Liver (tissue), 9 donors: ENCODE measurements around the gene LRRC32. TPM values are rescaled to one million over a fixed set of nuclear protein-coding genes. Genes with fewer than 3 reads are reported as not detected.

ENCODE experiments used
- DNase-seq: peaks from one replicate; pipeline ENCODE4 v3.0.0-alpha.2; 2017; ENCODE audit warnings: low spot score
- H3K27ac ChIP-seq, 2 donors: one replicate each; pipeline ENCODE4 v1.7.0; 2013; ENCODE audit warnings: inconsistent platforms in 2 of 2, low read length in 2 of 2, control low read depth in 1 of 2, low read depth in 1 of 2, mild to moderate bottlenecking in 1 of 2
- H3K27me3 ChIP-seq, 4 donors: one replicate each; pipeline versions ENCODE4 v1.6.1 to v1.7.0; 2013; ENCODE audit warnings: low read length in 3 of 4, inconsistent platforms in 1 of 4, mild to moderate bottlenecking in 1 of 4, moderate library complexity in 1 of 4; ENCODE audit not compliant: control insufficient read depth in 4 of 4, insufficient read depth in 4 of 4
- H3K36me3 ChIP-seq, 4 donors: one replicate each; pipeline versions ENCODE4 v1.6.1 to v1.7.0; 2013; ENCODE audit warnings: low read length in 3 of 4, mild to moderate bottlenecking in 3 of 4, low read depth in 1 of 4, moderate library complexity in 1 of 4; ENCODE audit not compliant: control insufficient read depth in 4 of 4, insufficient read depth in 3 of 4
- H3K4me1 ChIP-seq, 4 donors: one replicate each; pipeline versions ENCODE4 v1.6.1 to v1.7.0; 2013; ENCODE audit warnings: low read length in 3 of 4, mild to moderate bottlenecking in 3 of 4, moderate library complexity in 1 of 4; ENCODE audit not compliant: control insufficient read depth in 4 of 4, insufficient read depth in 4 of 4
- H3K4me3 ChIP-seq, 3 donors: one replicate each; pipeline versions ENCODE4 v1.6.1 to v1.7.0; 2013; ENCODE audit warnings: low read length in 3 of 3, control low read depth in 1 of 3, low read depth in 1 of 3, mild to moderate bottlenecking in 1 of 3
- H3K9ac ChIP-seq, 2 donors: one replicate each; pipeline ENCODE4 v1.7.0; 2013; ENCODE audit warnings: low read length in 2 of 2, mild to moderate bottlenecking in 2 of 2, moderate library complexity in 2 of 2, control low read depth in 1 of 2, low read depth in 1 of 2
- H3K9me3 ChIP-seq, 4 donors: one replicate each; pipeline versions ENCODE4 v1.6.1 to v1.7.0; 2013; ENCODE audit warnings: low read length in 3 of 4; ENCODE audit not compliant: control insufficient read depth in 4 of 4
- EGR1 ChIP-seq, 2 donors: IDR thresholded peaks; 2 replicates each; pipeline ENCODE4 v1.6.1; 2016 to 2018; ENCODE audit warnings: antibody characterized with exemption in 2 of 2, low read depth in 2 of 2
- FOXA2 ChIP-seq: IDR thresholded peaks from 2 replicates; pipeline ENCODE4 v1.6.1; 2016; ENCODE audit warnings: antibody characterized with exemption
- GABPA ChIP-seq, 2 donors: IDR thresholded peaks in 1 of 2; conservative IDR thresholded peaks in 1 of 2; 2 replicates each; pipeline ENCODE4 v1.6.1; 2016; ENCODE audit warnings: antibody characterized with exemption in 2 of 2, mild to moderate bottlenecking in 1 of 2, moderate library complexity in 1 of 2
- HNF4A ChIP-seq, 2 donors: conservative IDR thresholded peaks; 2 replicates each; pipeline ENCODE4 v1.6.1; 2016; ENCODE audit warnings: antibody characterized with exemption in 2 of 2, mild to moderate bottlenecking in 2 of 2
- HNF4G ChIP-seq: IDR thresholded peaks from 2 replicates; pipeline ENCODE4 v1.6.1; 2016; ENCODE audit warnings: antibody characterized with exemption
- JUND ChIP-seq, 2 donors: IDR thresholded peaks; 2 replicates each; pipeline ENCODE4 v1.6.1; 2016; ENCODE audit warnings: antibody characterized with exemption in 2 of 2
- NR2F2 ChIP-seq: IDR thresholded peaks from 2 replicates; pipeline ENCODE4 v1.6.1; 2016; ENCODE audit warnings: antibody characterized with exemption
- RAD21 ChIP-seq, 2 donors: IDR thresholded peaks; 2 replicates each; pipeline ENCODE4 v1.6.1; 2016; ENCODE audit warnings: antibody characterized with exemption in 2 of 2, mild to moderate bottlenecking in 2 of 2
- RXRA ChIP-seq, 2 donors: IDR thresholded peaks; 2 replicates each; pipeline ENCODE4 v1.6.1; 2017 to 2018; ENCODE audit warnings: antibody characterized with exemption in 2 of 2, mild to moderate bottlenecking in 1 of 2
- SP1 ChIP-seq: IDR thresholded peaks from 2 replicates; pipeline ENCODE4 v1.6.1; 2018; ENCODE audit warnings: antibody characterized with exemption, mild to moderate bottlenecking
- TAF1 ChIP-seq: conservative IDR thresholded peaks from 2 replicates; pipeline ENCODE4 v1.6.1; 2016; ENCODE audit warnings: antibody characterized with exemption, mild to moderate bottlenecking
- YY1 ChIP-seq: IDR thresholded peaks from 2 replicates; pipeline ENCODE4 v1.6.1; 2016; ENCODE audit warnings: antibody characterized with exemption, mild to moderate bottlenecking
- WGBS: extraction: QIAGEN DNeasy Blood & Tissue Kit; methylation state at CpG from one replicate; pipeline ENCODE4 v1.1.7; 2013; 5-methylcytosine and 5-hydroxymethylcytosine counted together
- polyA plus RNA-seq, 2 donors: library from polyadenylated mRNA; stranded (reverse) in 1 of 2; unstranded in 1 of 2; fragments of 200-250 nt in 1 of 2; fragments of >200 nt in 1 of 2; fragmentation: Nextera tagmentation in 1 of 2; extraction: Ambion mirVana in 1 of 2; gene quantifications; one replicate each; pipeline versions ENCODE4 v1.2.1 to v1.2.3, GENCODE V29; 2013 to 2015
- total RNA-seq, 2 donors: library from RNA; depleted of rRNA; stranded (reverse); fragments of >200 nt; gene quantifications; one replicate each; pipeline ENCODE4 v1.2.3, GENCODE V29; 2014
- TF ChIP-seq, protein P1 (sequence below): IDR thresholded peaks from 2 replicates; pipeline ENCODE4 v1.6.1; 2016; ENCODE audit warnings: antibody characterized with exemption
- TF ChIP-seq, protein P2 (sequence below): IDR thresholded peaks from 2 replicates; pipeline ENCODE4 v1.6.1; 2016; ENCODE audit warnings: antibody characterized with exemption, mild to moderate bottlenecking
- TF ChIP-seq, protein P3 (sequence below): fragments of 150-350 bp; IDR thresholded peaks from 2 replicates; pipeline ENCODE4 v1.5.1; 2017; ENCODE audit warnings: improper control_type of control experiment, low read depth, low read length; ENCODE audit not compliant: missing input control
- TF ChIP-seq, protein P4 (sequence below): IDR thresholded peaks from 2 replicates; pipeline ENCODE4 v1.6.1; 2016; ENCODE audit warnings: antibody characterized with exemption
- TF ChIP-seq, protein P5 (sequence below): IDR thresholded peaks from 2 replicates; pipeline ENCODE4 v1.6.1; 2016; ENCODE audit warnings: antibody characterized with exemption
- donor health status: healthy.
- donor health status: healthy.
- donor health status: healthy.
- donor health status: healthy.
- donor health status: healthy.

Gene LRRC32
- total and polyA plus RNA-seq, 4 donors, result 5.4 to 15.4 (median 9.3) TPM

DNA sequence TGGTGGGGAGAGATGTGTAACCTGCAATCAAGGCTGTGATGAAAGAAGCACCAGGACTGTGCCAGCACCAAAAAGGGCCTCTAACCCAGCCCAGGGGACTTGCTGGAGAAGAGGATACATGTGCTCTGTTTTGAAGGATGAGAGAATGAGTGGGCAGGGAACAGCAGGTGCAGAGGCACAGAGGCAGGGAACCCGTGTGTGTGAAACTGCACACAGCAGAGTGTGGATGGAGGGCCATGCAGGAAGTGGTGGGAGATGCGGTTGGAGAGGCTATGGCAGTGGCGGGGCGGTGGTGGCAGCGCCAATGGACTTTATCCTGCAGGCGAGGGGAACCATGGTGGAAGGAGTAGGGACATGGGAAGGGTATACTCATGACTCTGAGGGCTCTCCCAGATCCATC, 25.2 kb upstream of the LRRC32 start:
- H3K4me3 ChIP-seq, result no peak overlapping the region
- H3K27ac ChIP-seq, result no peak overlapping the region
- no peaks in the 10 kb centered on the region for H3K9me3 ChIP-seq
- H3K4me1 ChIP-seq, result no peaks in the 10 kb centered on the region
- TF ChIP-seq FOXA2, result no peak
- no peak overlapping the region for H3K9ac ChIP-seq
- no peaks in the 10 kb centered on the region for H3K36me3 ChIP-seq
- 78% methylated on average over 6 of the region's 6 CpGs for WGBS
- H3K27me3 ChIP-seq, result no peaks in the 10 kb centered on the region
- no peak for DNase-seq

DNA sequence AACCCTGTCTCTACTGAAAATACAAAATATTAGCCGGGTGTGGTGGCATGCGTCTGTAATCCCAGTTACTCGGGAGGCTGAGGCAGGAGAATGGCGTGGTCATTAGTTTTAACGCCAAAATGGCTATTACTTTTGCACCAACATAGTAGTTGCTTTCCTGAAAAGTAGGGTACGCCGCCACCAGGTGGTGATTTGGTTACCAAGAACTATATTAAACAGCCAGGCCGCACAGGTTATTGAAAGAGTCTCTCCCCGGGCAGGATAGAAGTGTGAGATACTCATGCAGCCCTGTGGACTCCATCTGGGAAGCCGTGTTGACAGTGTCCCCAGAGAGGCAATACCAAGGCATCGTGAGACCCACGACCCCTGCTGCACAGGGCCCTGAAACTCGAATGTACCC, 24.6 kb upstream of the LRRC32 start:
- Histone ChIP-seq H3K27ac (no peak overlapping the region), H3K4me1 (no peaks in the 10 kb centered on the region), H3K36me3 (no peaks in the 10 kb centered on the region), H3K4me3 (no peak overlapping the region), H3K9ac (no peak overlapping the region), H3K27me3 (no peaks in the 10 kb centered on the region), H3K9me3 (no peaks in the 10 kb centered on the region)
- no peak for DNase-seq
- WGBS, result 90% methylated on average over 13 of the region's 13 CpGs
- TF ChIP-seq, protein P1, sequence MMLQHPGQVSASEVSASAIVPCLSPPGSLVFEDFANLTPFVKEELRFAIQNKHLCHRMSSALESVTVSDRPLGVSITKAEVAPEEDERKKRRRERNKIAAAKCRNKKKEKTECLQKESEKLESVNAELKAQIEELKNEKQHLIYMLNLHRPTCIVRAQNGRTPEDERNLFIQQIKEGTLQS, result no peak
- TF ChIP-seq, protein P2, sequence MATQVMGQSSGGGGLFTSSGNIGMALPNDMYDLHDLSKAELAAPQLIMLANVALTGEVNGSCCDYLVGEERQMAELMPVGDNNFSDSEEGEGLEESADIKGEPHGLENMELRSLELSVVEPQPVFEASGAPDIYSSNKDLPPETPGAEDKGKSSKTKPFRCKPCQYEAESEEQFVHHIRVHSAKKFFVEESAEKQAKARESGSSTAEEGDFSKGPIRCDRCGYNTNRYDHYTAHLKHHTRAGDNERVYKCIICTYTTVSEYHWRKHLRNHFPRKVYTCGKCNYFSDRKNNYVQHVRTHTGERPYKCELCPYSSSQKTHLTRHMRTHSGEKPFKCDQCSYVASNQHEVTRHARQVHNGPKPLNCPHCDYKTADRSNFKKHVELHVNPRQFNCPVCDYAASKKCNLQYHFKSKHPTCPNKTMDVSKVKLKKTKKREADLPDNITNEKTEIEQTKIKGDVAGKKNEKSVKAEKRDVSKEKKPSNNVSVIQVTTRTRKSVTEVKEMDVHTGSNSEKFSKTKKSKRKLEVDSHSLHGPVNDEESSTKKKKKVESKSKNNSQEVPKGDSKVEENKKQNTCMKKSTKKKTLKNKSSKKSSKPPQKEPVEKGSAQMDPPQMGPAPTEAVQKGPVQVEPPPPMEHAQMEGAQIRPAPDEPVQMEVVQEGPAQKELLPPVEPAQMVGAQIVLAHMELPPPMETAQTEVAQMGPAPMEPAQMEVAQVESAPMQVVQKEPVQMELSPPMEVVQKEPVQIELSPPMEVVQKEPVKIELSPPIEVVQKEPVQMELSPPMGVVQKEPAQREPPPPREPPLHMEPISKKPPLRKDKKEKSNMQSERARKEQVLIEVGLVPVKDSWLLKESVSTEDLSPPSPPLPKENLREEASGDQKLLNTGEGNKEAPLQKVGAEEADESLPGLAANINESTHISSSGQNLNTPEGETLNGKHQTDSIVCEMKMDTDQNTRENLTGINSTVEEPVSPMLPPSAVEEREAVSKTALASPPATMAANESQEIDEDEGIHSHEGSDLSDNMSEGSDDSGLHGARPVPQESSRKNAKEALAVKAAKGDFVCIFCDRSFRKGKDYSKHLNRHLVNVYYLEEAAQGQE, result no peak
- TF ChIP-seq NR2F2 (no peak), HNF4G (no peak), GABPA (IDR thresholded peaks at IDR 0.05 in 1 of 2, conservative IDR thresholded peaks at IDR 0.05 in 1 of 2) (no peak), JUND (IDR thresholded peaks at IDR 0.05) (no peak), RXRA (IDR thresholded peaks at IDR 0.05) (no peak), RAD21 (IDR thresholded peaks at IDR 0.05) (no peak), YY1 (no peak), HNF4A (conservative IDR thresholded peaks at IDR 0.05) (no peak), FOXA2 (no peak), SP1 (no peak), TAF1 (no peak), EGR1 (IDR thresholded peaks at IDR 0.05; ENCODE audit: low read depth in 2 of 2) (no peak)
- TF ChIP-seq, protein P3, sequence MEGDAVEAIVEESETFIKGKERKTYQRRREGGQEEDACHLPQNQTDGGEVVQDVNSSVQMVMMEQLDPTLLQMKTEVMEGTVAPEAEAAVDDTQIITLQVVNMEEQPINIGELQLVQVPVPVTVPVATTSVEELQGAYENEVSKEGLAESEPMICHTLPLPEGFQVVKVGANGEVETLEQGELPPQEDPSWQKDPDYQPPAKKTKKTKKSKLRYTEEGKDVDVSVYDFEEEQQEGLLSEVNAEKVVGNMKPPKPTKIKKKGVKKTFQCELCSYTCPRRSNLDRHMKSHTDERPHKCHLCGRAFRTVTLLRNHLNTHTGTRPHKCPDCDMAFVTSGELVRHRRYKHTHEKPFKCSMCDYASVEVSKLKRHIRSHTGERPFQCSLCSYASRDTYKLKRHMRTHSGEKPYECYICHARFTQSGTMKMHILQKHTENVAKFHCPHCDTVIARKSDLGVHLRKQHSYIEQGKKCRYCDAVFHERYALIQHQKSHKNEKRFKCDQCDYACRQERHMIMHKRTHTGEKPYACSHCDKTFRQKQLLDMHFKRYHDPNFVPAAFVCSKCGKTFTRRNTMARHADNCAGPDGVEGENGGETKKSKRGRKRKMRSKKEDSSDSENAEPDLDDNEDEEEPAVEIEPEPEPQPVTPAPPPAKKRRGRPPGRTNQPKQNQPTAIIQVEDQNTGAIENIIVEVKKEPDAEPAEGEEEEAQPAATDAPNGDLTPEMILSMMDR, result no peak
- TF ChIP-seq, protein P4, sequence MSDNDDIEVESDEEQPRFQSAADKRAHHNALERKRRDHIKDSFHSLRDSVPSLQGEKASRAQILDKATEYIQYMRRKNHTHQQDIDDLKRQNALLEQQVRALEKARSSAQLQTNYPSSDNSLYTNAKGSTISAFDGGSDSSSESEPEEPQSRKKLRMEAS, result no peak
- TF ChIP-seq, protein P5, sequence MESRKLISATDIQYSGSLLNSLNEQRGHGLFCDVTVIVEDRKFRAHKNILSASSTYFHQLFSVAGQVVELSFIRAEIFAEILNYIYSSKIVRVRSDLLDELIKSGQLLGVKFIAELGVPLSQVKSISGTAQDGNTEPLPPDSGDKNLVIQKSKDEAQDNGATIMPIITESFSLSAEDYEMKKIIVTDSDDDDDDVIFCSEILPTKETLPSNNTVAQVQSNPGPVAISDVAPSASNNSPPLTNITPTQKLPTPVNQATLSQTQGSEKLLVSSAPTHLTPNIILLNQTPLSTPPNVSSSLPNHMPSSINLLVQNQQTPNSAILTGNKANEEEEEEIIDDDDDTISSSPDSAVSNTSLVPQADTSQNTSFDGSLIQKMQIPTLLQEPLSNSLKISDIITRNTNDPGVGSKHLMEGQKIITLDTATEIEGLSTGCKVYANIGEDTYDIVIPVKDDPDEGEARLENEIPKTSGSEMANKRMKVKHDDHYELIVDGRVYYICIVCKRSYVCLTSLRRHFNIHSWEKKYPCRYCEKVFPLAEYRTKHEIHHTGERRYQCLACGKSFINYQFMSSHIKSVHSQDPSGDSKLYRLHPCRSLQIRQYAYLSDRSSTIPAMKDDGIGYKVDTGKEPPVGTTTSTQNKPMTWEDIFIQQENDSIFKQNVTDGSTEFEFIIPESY, result no peak
